SH-SY5Y (cell line): ENCODE measurements around the gene CEBPZ.

ENCODE experiments used
- GATA2 ChIP-seq: IDR thresholded peaks from 2 replicates; pipeline ENCODE4 v1.6.1; 2011; ENCODE audit warnings: mild to moderate bottlenecking, low read depth, low read length
- GATA3 ChIP-seq: IDR thresholded peaks from 2 replicates; pipeline ENCODE4 v1.6.1; 2011; ENCODE audit warnings: low read depth, mild to moderate bottlenecking, low read length, moderate library complexity

- peak; percentile 54 for TF ChIP-seq GATA2
- TF ChIP-seq GATA3: peak; percentile 46; the same call in 1 of the 2 replicates
These were observed 815 bp downstream of the CEBPZ start for GRCh38 chr2:37230581-37230980.
